H1 (cell line): ENCODE data around the gene ITGA11. TPM values are rescaled to one million over a fixed set of nuclear protein-coding genes. Genes with fewer than 3 reads are reported as not detected.

Experiments
- SIRT6 ChIP-seq: IDR thresholded peaks from one replicate; pipeline ENCODE4 v1.7.1; 2012; ENCODE audit warnings: low read length, inconsistent platforms
- TAF7 ChIP-seq: optimal IDR thresholded peaks from 2 replicates; pipeline ENCODE3; 2011; ENCODE audit warnings: low read depth, mild to moderate bottlenecking, inconsistent platforms, low read length, moderate library complexity, borderline replicate concordance
- polyA plus RNA-seq, 7 experiments: library from polyadenylated mRNA; depleted of rRNA in 3 of 7; stranded (reverse) in 5 of 7; unstranded in 2 of 7; fragments of >200 nt in 5 of 7; fragments of 200-250 nt in 2 of 7; gene quantifications; 1 replicate in 5 of 7; 2 replicates in 1 of 7; 4 replicates in 1 of 7; pipeline versions ENCODE4 v1.2.1 to v1.2.3, GENCODE V29; 2011 to 2013; ENCODE audit warnings: missing spikeins in 2 of 7, mixed read lengths in 2 of 7
- total RNA-seq: library from RNA; stranded (reverse); fragmentation: NEBNext Ultra II Directional; extraction: Animal tissue kit (Norgen Biotek cat#: 25700); gene quantifications from 2 replicates; pipeline ENCODE4 v1.2.1, GENCODE V29; 2021

ITGA11 gene
- total and polyA plus RNA-seq, 2 of the 8 experiments (the other 6 are each of a cell fraction or from before 2014, with no cell fraction given): 0.05 to 0.06 TPM

GRCh38 chr15:68449389-68449788, 17.4 kb upstream of the ITGA11 start (continued):
- TF ChIP-seq TAF7 (no peak), SIRT6 (no peak)
